Tibial nerve (tissue), 4 donors: Measurements from ENCODE around the gene MEF2C. TPM values are rescaled to one million over a fixed set of nuclear protein-coding genes. Genes with fewer than 3 reads are reported as not detected.

ENCODE experiments used
- DNase-seq, 2 donors: peaks; one replicate each; pipeline ENCODE4 v3.0.0-alpha.2; 2019; ENCODE audit warnings: low spot score in 2 of 2
- H3K27ac ChIP-seq, 4 donors: fragments of 200-600 bp; sonication (generic) in 3 of 4; one replicate each; pipeline ENCODE4 v1.5.1; 2017 to 2019; ENCODE audit warnings: mild to moderate bottlenecking in 1 of 4
- H3K27me3 ChIP-seq, 2 donors: fragments of 200-600 bp; sonication (generic) in 1 of 2; one replicate each; pipeline versions ENCODE4 v1.5.1 to v1.6.0; 2017 to 2019
- H3K36me3 ChIP-seq, 3 donors: fragments of 200-600 bp; sonication (generic); one replicate each; pipeline ENCODE4 v1.5.1; 2018 to 2019
- H3K4me1 ChIP-seq, 4 donors: fragments of 200-600 bp; sonication (generic) in 3 of 4; one replicate each; pipeline ENCODE4 v1.5.1; 2017 to 2019
- H3K4me3 ChIP-seq, 4 donors: fragments of 200-600 bp; sonication (generic) in 3 of 4; one replicate each; pipeline ENCODE4 v1.5.1; 2017 to 2019; ENCODE audit warnings: mild to moderate bottlenecking in 1 of 4, moderate library complexity in 1 of 4
- H3K9me3 ChIP-seq, 4 donors: fragments of 200-600 bp; sonication (generic) in 3 of 4; one replicate each; pipeline ENCODE4 v1.5.1; 2017 to 2019
- EP300 ChIP-seq, 2 donors: sonication (generic); formaldehyde crosslinking; IDR thresholded peaks; one replicate each; pipeline ENCODE4 v1.6.1; 2017; ENCODE audit warnings: antibody characterized with exemption in 2 of 2, mild to moderate bottlenecking in 1 of 2
- POLR2A ChIP-seq, 2 donors: fragments of 450-650 bp; IDR thresholded peaks; one replicate each; pipeline ENCODE4 v1.6.1; 2017; ENCODE audit warnings: antibody characterized with exemption in 2 of 2, mild to moderate bottlenecking in 2 of 2, moderate library complexity in 2 of 2
- WGBS, 2 donors: methylation state at CpG; one replicate each; pipeline ENCODE4 v1.1.5; 2018; 5-methylcytosine and 5-hydroxymethylcytosine counted together
- total RNA-seq, 4 donors: library from RNA; depleted of rRNA; stranded (reverse); fragments of >200 nt; gene quantifications; one replicate each; pipeline ENCODE4 v1.1.0, GENCODE V29; 2016
- TF ChIP-seq, protein P1 (sequence below), 5 experiments: fragments of 200-600 bp in 3 of 5; fragments of 450-650 bp in 2 of 5; sonication (generic) in 3 of 5; IDR thresholded peaks; one replicate each; pipeline ENCODE4 v1.5.1; 2016 to 2019; ENCODE audit warnings: antibody characterized with exemption in 5 of 5, mild to moderate bottlenecking in 3 of 5, moderate library complexity in 2 of 5

The MEF2C gene
- total RNA-seq, 4 donors from 2014 or later: 16.5 to 40.8 (median 29.1) TPM

DNA sequence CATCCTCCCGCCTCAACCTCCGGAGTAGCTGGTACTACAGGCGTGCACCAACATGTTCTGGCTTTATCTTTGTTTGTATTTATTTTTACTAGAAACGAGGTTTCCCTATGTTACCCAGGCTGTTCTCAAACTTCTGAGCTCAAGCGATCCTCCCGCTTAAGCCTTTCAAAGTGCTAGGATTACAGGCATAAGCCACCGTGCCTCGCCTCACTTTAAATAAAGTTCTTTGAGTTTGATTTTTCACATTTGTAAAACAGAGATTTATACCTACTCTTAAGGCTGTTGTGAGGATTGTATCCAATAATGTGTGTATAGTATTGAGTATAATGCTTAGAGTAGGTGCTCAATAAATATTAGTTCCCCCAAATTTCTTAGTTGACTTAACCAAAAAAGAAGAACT, 75.7 kb downstream of the MEF2C start:
- TF ChIP-seq POLR2A (IDR thresholded peaks at IDR 0.05): no peak
- TF ChIP-seq, protein P1, sequence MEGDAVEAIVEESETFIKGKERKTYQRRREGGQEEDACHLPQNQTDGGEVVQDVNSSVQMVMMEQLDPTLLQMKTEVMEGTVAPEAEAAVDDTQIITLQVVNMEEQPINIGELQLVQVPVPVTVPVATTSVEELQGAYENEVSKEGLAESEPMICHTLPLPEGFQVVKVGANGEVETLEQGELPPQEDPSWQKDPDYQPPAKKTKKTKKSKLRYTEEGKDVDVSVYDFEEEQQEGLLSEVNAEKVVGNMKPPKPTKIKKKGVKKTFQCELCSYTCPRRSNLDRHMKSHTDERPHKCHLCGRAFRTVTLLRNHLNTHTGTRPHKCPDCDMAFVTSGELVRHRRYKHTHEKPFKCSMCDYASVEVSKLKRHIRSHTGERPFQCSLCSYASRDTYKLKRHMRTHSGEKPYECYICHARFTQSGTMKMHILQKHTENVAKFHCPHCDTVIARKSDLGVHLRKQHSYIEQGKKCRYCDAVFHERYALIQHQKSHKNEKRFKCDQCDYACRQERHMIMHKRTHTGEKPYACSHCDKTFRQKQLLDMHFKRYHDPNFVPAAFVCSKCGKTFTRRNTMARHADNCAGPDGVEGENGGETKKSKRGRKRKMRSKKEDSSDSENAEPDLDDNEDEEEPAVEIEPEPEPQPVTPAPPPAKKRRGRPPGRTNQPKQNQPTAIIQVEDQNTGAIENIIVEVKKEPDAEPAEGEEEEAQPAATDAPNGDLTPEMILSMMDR (IDR thresholded peaks at IDR 0.05): no peak
- no peaks in the 10 kb centered on the region for H3K4me1 ChIP-seq
- H3K36me3 ChIP-seq: peaks cover 0 to 7% (median 0%) of the 10 kb centered on the region in 3 donors
- no peak overlapping the region for H3K4me3 ChIP-seq
- H3K9me3 ChIP-seq: no peaks in the 10 kb centered on the region
- DNase-seq: no peak
- H3K27me3 ChIP-seq: no peaks in the 10 kb centered on the region
- 93 to 95% methylated on average over 8 of the region's 8 CpGs for WGBS, 2 donors
- no peak overlapping the region for H3K27ac ChIP-seq

DNA sequence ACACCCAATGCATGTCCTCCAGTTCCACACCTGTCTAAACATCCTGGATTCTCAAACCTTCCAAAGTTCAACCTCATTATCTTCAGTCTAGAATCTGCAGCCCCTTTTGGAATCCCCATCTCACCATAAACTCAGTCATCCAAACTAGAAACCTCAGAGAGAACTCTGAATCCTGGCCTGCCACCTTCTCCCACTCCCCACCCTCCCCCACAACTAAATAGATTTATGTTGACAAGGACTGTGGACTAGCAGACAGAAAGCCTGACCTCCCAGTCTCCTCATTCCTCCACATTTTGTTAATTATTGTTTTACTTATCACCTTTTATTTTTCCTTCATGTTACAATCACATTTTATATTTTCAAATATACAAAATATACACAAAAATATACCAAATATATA, 76.6 kb downstream of the MEF2C start:
- H3K4me3 ChIP-seq: no peak overlapping the region
- no peak overlapping the region for H3K27ac ChIP-seq
- peaks cover 0 to 7% (median 0%) of the 10 kb centered on the region in 3 donors for H3K36me3 ChIP-seq
- H3K9me3 ChIP-seq: no peaks in the 10 kb centered on the region
- no peak for DNase-seq
- no peaks in the 10 kb centered on the region for H3K4me1 ChIP-seq
- TF ChIP-seq POLR2A (IDR thresholded peaks at IDR 0.05): no peak
- no peak for TF ChIP-seq EP300 (IDR thresholded peaks at IDR 0.05)
- TF ChIP-seq, protein P1 (IDR thresholded peaks at IDR 0.05): no peak
- no peaks in the 10 kb centered on the region for H3K27me3 ChIP-seq

DNA sequence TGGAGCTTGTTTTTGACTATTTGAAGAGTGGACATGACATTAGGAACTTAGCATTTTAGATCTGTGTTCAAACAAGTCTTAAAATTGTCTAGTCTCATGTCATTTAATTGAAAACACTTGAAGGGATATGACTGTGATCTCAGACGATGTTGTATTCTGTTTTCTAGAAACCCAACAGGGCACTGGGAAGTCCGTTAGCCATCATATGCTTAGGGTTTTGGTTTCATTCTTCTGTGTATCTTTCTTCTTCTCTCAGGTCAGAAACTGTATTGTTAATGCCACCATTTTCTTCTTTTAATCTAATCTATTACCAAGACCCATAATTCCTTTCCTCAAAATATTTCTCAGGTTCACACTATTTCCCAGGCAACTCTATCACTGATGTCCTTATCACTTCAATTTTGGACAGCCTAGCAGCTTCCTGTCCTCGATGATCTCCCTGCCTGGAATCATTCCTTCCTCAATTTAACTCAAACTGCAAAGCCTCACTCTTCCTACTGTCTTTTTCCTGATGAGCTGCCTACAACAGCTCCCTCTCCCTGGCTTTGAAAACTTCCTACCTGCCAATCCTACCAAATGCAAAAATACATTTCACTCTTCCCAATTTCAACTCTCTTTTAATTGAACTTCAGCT, 77.7 kb downstream of the MEF2C start:
- Histone ChIP-seq H3K27ac (no peak overlapping the region), H3K36me3 (peaks cover 0 to 7% (median 0%) of the 10 kb centered on the region in 3 donors), H3K27me3 (no peaks in the 10 kb centered on the region), H3K9me3 (no peaks in the 10 kb centered on the region), H3K4me1 (no peaks in the 10 kb centered on the region), H3K4me3 (no peak overlapping the region)
- DNase-seq: no peak
- WGBS, 2 donors: 72 to 77% methylated on average over 3 of the region's 3 CpGs
- TF ChIP-seq EP300 (IDR thresholded peaks at IDR 0.05) (no peak), POLR2A (IDR thresholded peaks at IDR 0.05) (no peak)
- TF ChIP-seq, protein P1 (IDR thresholded peaks at IDR 0.05): no peak

DNA sequence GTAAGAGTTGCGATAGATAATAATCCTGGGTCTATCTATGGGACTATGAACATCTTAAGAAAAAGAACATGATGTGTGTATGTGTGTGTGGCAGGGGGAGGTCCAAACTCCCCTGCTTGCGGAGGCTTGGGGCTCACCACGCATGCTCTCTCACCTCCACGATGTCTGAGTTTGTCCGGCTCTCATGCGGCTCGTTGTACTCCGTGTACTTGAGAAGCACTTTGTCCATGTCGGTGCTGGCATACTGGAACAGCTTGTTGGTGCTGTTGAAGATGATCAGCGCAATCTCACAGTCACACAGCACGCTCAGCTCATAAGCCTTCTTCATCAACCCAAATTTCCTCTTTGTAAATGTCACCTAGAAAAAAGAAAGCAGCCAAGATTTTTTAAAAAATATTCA, 78.5 kb downstream of the MEF2C start:
- 94 to 98% methylated on average over 11 of the region's 11 CpGs for WGBS, 2 donors
- H3K27me3 ChIP-seq: no peaks in the 10 kb centered on the region

DNA sequence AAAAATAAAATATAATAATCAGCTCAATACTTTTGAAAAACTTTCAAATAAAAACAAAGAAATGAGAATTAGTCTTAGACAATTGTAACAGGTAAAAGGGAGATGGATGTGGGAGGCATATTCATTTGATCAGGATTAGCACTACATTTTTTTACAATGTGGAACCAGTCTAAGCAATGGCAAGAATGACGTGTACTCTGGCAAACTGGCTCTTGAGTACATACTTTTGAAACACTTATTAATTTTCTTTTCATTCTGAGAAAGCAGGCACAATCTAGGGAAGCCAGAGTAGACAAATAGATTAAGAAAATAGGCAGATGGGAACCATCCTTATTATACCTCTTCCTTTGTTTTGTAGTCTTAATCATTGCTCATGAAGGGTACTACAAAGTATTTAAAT, 79.7 kb downstream of the MEF2C start:
- Histone ChIP-seq H3K4me3 (no peak overlapping the region), H3K36me3 (peaks cover 0 to 7% (median 0%) of the 10 kb centered on the region in 3 donors), H3K9me3 (no peaks in the 10 kb centered on the region), H3K27ac (no peak overlapping the region), H3K27me3 (no peaks in the 10 kb centered on the region), H3K4me1 (no peaks in the 10 kb centered on the region)
- WGBS, 2 donors: 93 to 94% methylated on average over 1 of the region's 1 CpG
- TF ChIP-seq EP300 (IDR thresholded peaks at IDR 0.05) (no peak), POLR2A (IDR thresholded peaks at IDR 0.05) (no peak)
- TF ChIP-seq, protein P1 (IDR thresholded peaks at IDR 0.05): no peak
- DNase-seq: no peak

More for the DNA sequence above, 78.5 kb downstream of the MEF2C start:
- Histone ChIP-seq H3K9me3 (no peaks in the 10 kb centered on the region), H3K4me3 (no peak overlapping the region), H3K4me1 (no peaks in the 10 kb centered on the region), H3K27ac (no peak overlapping the region), H3K36me3 (peaks cover 0 to 7% (median 0%) of the 10 kb centered on the region in 3 donors)
- TF ChIP-seq EP300 (IDR thresholded peaks at IDR 0.05): no peak
- TF ChIP-seq POLR2A (IDR thresholded peaks at IDR 0.05): no peak
- TF ChIP-seq, protein P1 (IDR thresholded peaks at IDR 0.05): no peak
- DNase-seq: no peak
